Stomach (tissue), 9 donors: Measurements from ENCODE around the gene LTO1. TPM values are rescaled to one million over a fixed set of nuclear protein-coding genes. Genes with fewer than 3 reads are reported as not detected.

Source experiments
- DNase-seq, 2 donors: peaks; one replicate each; pipeline versions ENCODE4 v3.0.0 to v3.0.0-alpha.2; 2013 to 2019
- H3K27ac ChIP-seq, 5 donors: fragments of 200-600 bp in 4 of 5; sonication (generic) in 4 of 5; one replicate each; pipeline ENCODE4 v1.5.1; 2013 to 2019; ENCODE audit warnings: mild to moderate bottlenecking in 1 of 5, moderate library complexity in 1 of 5
- H3K27me3 ChIP-seq, 3 donors: fragments of 200-600 bp; sonication (generic); one replicate each; pipeline ENCODE4 v1.5.1; 2017 to 2019; ENCODE audit warnings: mixed run types in 1 of 3
- H3K36me3 ChIP-seq, 4 donors: fragments of 200-600 bp; sonication (generic); 1 replicate in 3 of 4; 2 replicates in 1 of 4; pipeline ENCODE4 v1.5.1; 2016 to 2019
- H3K4me1 ChIP-seq, 4 donors: fragments of 200-600 bp; sonication (generic); one replicate each; pipeline ENCODE4 v1.5.1; 2016 to 2019
- H3K4me3 ChIP-seq, 4 donors: fragments of 200-600 bp; sonication (generic) in 3 of 4; one replicate each; pipeline ENCODE4 v1.5.1; 2016 to 2019; ENCODE audit warnings: mild to moderate bottlenecking in 1 of 4
- H3K9me3 ChIP-seq, 4 donors: fragments of 200-600 bp; sonication (generic); one replicate each; pipeline ENCODE4 v1.5.1; 2016 to 2019
- EP300 ChIP-seq: sonication (generic); formaldehyde crosslinking; IDR thresholded peaks from one replicate; pipeline ENCODE4 v1.6.1; 2017; ENCODE audit warnings: antibody characterized with exemption
- POLR2A ChIP-seq, 4 donors: fragments of 450-650 bp; IDR thresholded peaks; one replicate each; pipeline ENCODE4 v1.6.1; 2016; ENCODE audit warnings: antibody characterized with exemption in 4 of 4, control low read depth in 2 of 4, mild to moderate bottlenecking in 1 of 4, moderate library complexity in 1 of 4
- POLR2AphosphoS5 ChIP-seq, 3 donors: sonication (generic); formaldehyde crosslinking; IDR thresholded peaks; one replicate each; pipeline ENCODE4 v1.6.1; 2016; ENCODE audit warnings: antibody characterized with exemption in 3 of 3
- WGBS, 5 donors: extraction: QIAGEN DNeasy Blood & Tissue Kit in 3 of 5; methylation state at CpG; one replicate each; pipeline versions ENCODE4 v1.1.5 to v1.1.7; 2013 to 2018; 5-methylcytosine and 5-hydroxymethylcytosine counted together
- intact Hi-C: fragments of 100-400 bp; cut with DNase I; formaldehyde crosslinking; loops from one replicate; pipeline ENCODE4 v1.15.1; 2023; ENCODE audit warnings: low total_unique reads
- polyA plus RNA-seq, 3 donors: library from polyadenylated mRNA; stranded (reverse); fragments of 200-250 nt; gene quantifications; one replicate each; pipeline ENCODE4 v1.2.3, GENCODE V29; 2013
- total RNA-seq, 5 donors: library from RNA; depleted of rRNA; stranded (reverse); fragments of >200 nt; gene quantifications; one replicate each; pipeline versions ENCODE4 v1.1.0 to v1.2.3, GENCODE V29; 2014 to 2016
- TF ChIP-seq, protein P1 (sequence below), 7 experiments: fragments of 450-650 bp in 4 of 7; fragments of 200-600 bp in 3 of 7; sonication (generic) in 3 of 7; IDR thresholded peaks; one replicate each; pipeline ENCODE4 v1.5.1; 2016 to 2019; ENCODE audit warnings: antibody characterized with exemption in 7 of 7, control low read depth in 2 of 7, mild to moderate bottlenecking in 1 of 7
- donor health status: healthy with polysubstance abuse.
- donor health status: Bipolar disorder and iron deficiency.
- donor health status: healthy.

LTO1 gene
- total and polyA plus RNA-seq, 8 donors: 2.3 to 107 (median 23.3) TPM

DNA sequence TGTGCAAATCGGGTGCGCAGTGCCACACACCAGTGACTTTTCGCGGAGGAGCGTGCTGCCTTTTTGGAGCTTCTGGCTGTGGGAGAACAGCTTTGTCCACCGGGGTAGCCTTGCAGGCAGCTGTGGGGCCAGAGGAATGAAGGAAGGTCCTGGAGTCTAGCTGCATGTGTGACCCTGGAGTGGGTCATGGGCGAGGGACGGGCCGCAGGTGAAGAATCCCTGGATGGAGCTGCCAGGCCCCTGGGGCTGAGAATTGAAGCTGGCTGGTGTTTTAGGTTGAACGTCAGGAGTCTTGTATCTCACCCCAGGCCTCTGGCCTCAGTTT, 25.6 kb downstream of the LTO1 start:
- Histone ChIP-seq H3K27me3 (peaks cover 0 to 15% (median 0%) of the 10 kb centered on the region in 3 donors), H3K9me3 (no peaks in the 10 kb centered on the region), H3K27ac (no peak overlapping the region), H3K36me3 (peaks cover 14 to 97% (median 78%) of the 10 kb centered on the region in 4 donors), H3K4me3 (no peak overlapping the region), H3K4me1 (peaks cover 2 to 13% (median 10%) of the 10 kb centered on the region in 4 donors)
- no peak for TF ChIP-seq POLR2AphosphoS5 (IDR thresholded peaks at IDR 0.05)
- no peak for TF ChIP-seq EP300
- TF ChIP-seq POLR2A (IDR thresholded peaks at IDR 0.05): no peak
- TF ChIP-seq, protein P1, sequence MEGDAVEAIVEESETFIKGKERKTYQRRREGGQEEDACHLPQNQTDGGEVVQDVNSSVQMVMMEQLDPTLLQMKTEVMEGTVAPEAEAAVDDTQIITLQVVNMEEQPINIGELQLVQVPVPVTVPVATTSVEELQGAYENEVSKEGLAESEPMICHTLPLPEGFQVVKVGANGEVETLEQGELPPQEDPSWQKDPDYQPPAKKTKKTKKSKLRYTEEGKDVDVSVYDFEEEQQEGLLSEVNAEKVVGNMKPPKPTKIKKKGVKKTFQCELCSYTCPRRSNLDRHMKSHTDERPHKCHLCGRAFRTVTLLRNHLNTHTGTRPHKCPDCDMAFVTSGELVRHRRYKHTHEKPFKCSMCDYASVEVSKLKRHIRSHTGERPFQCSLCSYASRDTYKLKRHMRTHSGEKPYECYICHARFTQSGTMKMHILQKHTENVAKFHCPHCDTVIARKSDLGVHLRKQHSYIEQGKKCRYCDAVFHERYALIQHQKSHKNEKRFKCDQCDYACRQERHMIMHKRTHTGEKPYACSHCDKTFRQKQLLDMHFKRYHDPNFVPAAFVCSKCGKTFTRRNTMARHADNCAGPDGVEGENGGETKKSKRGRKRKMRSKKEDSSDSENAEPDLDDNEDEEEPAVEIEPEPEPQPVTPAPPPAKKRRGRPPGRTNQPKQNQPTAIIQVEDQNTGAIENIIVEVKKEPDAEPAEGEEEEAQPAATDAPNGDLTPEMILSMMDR (IDR thresholded peaks at IDR 0.05): no peak
- intact Hi-C loops: loop anchor here (5.0 to 10.0 kb wide), 2 partner anchors 365 to 547 kb away; no protein-coding TSS in a partner anchor
- 90 to 94% (median 92%) methylated on average over 10 of the region's 10 CpGs for WGBS, 5 donors
- DNase-seq: no peak

DNA sequence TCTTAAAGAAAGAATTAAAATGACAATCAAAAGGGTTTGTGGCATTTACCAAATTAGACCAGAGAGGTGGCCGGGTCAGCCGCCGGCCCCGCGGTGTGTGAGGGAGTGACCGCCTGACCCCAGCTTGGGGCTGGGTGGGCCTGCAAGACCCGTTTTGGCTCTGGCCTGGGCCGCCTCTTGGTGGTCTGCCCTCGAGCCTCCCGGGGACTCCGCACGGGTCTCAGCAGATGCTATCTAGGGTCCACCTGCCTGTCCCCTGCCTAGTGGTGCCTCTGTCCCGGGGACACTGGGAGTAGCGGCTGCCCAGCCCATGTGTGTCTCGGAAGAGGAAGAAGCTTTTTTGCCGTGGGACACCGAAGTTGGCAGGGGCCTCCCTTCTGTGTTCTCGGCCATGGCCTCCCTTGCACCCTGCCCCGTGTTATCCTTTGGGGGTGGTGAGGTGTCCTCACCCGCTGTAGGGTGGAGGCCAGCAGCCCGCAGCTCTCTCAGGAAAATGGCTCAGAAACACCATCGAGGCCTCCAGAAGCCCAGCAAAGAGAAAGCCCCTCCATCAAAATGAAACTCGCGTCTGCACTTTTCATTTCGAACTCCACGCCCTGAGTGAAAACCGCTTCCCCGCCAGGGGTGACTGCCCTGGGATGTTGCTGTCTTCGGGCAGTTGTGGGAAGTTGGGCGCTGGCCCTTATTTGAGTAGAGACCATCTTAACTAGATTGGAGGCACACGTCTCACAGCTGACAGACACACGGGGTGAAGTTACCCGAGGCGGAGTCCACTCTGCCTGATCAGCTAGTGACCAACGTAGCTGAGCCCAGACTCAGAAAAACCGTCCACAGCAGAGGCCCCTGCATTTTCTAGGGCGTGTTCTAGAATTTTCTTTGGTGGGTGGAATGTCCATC, 26.2 kb downstream of the LTO1 start:
- intact Hi-C loops: loop anchor here (5.0 to 10.0 kb wide), 2 partner anchors 364 to 547 kb away; no protein-coding TSS in a partner anchor
- TF ChIP-seq POLR2AphosphoS5 (IDR thresholded peaks at IDR 0.05) (no peak), POLR2A (IDR thresholded peaks at IDR 0.05) (no peak), EP300 (no peak)
- TF ChIP-seq, protein P1 (IDR thresholded peaks at IDR 0.05): no peak
- H3K36me3 ChIP-seq: peaks cover 14 to 92% (median 76%) of the 10 kb centered on the region in 4 donors
- H3K4me1 ChIP-seq: peaks cover 8 to 16% (median 14%) of the 10 kb centered on the region in 4 donors
- no peak overlapping the region for H3K4me3 ChIP-seq
- H3K27me3 ChIP-seq: peaks cover 0 to 21% (median 0%) of the 10 kb centered on the region in 3 donors
- no peak overlapping the region for H3K27ac ChIP-seq
- no peak for DNase-seq
- H3K9me3 ChIP-seq: no peaks in the 10 kb centered on the region
- 87 to 90% (median 89%) methylated on average over 36 to 37 of the region's 37 CpGs for WGBS, 5 donors

DNA sequence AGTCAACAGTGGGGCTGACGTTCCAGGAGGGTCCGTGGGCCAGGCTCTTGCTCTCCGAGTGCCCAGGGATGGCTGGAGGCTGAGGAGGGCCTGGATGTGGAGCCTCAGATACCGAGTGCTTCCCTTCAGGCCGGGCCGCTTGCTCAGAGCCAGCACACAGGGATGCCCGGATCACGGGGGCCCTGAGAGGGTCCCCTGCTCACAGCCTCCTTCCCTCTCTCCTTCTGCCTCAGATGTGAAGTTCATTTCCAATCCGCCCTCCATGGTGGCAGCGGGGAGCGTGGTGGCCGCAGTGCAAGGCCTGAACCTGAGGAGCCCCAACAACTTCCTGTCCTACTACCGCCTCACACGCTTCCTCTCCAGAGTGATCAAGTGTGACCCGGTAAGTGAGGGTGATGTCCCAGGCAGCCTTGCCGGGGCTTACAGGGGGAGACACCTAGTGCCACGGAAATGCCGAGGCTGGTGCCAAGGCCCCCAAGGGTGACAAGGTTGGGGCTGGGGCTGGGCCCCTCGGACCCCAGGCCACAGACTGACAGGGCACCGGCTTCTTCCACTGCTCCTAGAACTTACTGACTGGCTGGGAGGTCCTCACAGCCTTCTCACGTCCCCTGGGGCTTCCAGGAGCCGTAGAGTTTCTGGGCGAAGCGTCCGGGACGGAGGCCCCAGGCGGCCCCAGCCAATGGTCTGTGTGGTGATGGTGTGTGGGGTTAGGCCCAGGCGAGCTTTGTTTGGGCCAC, 27.2 kb downstream of the LTO1 start:
- Histone ChIP-seq H3K36me3 (peaks cover 14 to 82% (median 68%) of the 10 kb centered on the region in 4 donors), H3K27me3 (peaks cover 0 to 30% (median 0%) of the 10 kb centered on the region in 3 donors), H3K4me3 (no peak overlapping the region), H3K27ac (no peak overlapping the region), H3K4me1 (peaks cover 18 to 26% (median 24%) of the 10 kb centered on the region in 4 donors), H3K9me3 (no peaks in the 10 kb centered on the region)
- TF ChIP-seq, protein P1 (IDR thresholded peaks at IDR 0.05): no peak
- TF ChIP-seq EP300 (no peak), POLR2A (IDR thresholded peaks at IDR 0.05) (no peak), POLR2AphosphoS5 (IDR thresholded peaks at IDR 0.05) (no peak)
- intact Hi-C loops: loop anchor here (5.0 to 10.0 kb wide), 2 partner anchors 363 to 546 kb away; no protein-coding TSS in a partner anchor
- no peak for DNase-seq
- 80 to 92% (median 82%) methylated on average over 24 to 28 of the region's 28 CpGs for WGBS, 5 donors

DNA sequence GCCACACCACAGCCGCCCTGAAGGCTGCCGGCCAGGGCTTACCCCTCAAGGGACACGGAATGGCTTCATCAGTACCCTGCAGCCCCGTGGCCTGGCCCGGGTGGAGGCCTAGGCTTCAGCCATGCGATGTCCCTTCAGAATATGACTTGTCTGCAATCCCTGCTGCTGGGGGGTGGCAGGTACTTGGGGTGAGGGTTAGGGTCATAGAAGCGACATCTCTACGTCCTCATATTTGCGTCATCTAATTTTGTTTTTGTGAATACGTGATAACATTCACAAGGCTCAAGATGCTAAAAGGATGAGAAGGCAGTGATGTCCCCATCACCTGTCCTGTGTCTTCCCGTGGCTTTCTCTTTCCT, 27.8 kb downstream of the LTO1 start:
- no peak overlapping the region for H3K27ac ChIP-seq
- WGBS, 5 donors: 86 to 92% (median 90%) methylated on average over 6 to 11 of the region's 11 CpGs
- no peaks in the 10 kb centered on the region for H3K9me3 ChIP-seq
- DNase-seq: no peak
- H3K36me3 ChIP-seq: peaks cover 14 to 76% (median 63%) of the 10 kb centered on the region in 4 donors
- H3K4me3 ChIP-seq: no peak overlapping the region
- intact Hi-C loops: loop anchor here (5.0 to 10.0 kb wide), 2 partner anchors 363 to 545 kb away; no protein-coding TSS in a partner anchor
- H3K4me1 ChIP-seq: peaks cover 22 to 31% (median 29%) of the 10 kb centered on the region in 4 donors
- no peak for TF ChIP-seq POLR2AphosphoS5 (IDR thresholded peaks at IDR 0.05)
- H3K27me3 ChIP-seq: peaks cover 0 to 35% (median 0%) of the 10 kb centered on the region in 3 donors
